ENCODE measurements around the gene SLC22A14.

- no peak for TF ChIP-seq CTCF (IDR thresholded peaks at IDR 0.05)
- no peak for TF ChIP-seq EP300 (IDR thresholded peaks at IDR 0.05)
These were observed 15.4 kb downstream of the SLC22A14 start for GRCh38 chr3:38297537-38297936.
